AG04449 (cell line): Measurements from ENCODE around the gene GRID1.

Experiments
- CTCF ChIA-PET: fragments of 350-600 bp; formaldehyde crosslinking; extraction: SDS; loops from one replicate; lab custom pipeline; 2021; ENCODE audit warnings: antibody characterized with exemption; lab: Yijun Ruan, JAX
- POLR2A ChIA-PET: fragments of 400-600, 350-600 bp; formaldehyde crosslinking; extraction: SDS; loops from one replicate; lab custom pipeline; 2020; ENCODE audit warnings: antibody characterized with exemption, inconsistent platforms; lab: Yijun Ruan, JAX
- DNase-seq: peaks from one replicate; pipeline ENCODE4 v3.0.0-alpha.2; 2010; ENCODE audit warnings: low read depth, low spot score
- H3K4me3 ChIP-seq: 2 replicates; pipeline ENCODE4 v1.5.1; 2011; ENCODE audit warnings: low read depth, mild to moderate bottlenecking, control low read depth, low read length
- TF ChIP-seq, protein P1 (sequence below): IDR thresholded peaks from one replicate; pipeline ENCODE4 v1.5.1; 2011; ENCODE audit warnings: mild to moderate bottlenecking, moderate library complexity, low read length, control low read depth, inconsistent platforms; ENCODE audit not compliant: insufficient read depth; ENCODE audit errors: missing control alignments

Gene GRID1

DNA sequence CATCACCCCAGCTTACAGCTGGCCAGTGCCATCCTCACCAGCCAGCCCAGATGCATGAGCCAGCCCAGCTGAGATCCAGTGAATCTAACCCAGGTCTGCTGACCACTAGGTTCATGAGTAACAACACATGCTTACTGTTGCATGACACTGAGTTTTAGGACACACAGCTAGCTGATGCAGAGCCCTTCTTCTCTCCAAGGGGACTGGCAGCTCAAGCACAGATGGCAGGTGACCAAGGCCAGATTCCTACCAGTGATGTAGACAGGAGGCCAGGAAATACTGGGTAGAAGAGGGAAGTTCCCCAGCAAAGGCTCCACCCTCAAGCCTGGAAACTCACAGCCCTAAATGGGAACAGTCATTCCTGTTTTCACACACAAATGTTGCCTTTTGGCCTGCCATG, 236.6 kb downstream of the GRID1 start:
- CTCF ChIA-PET: no interaction called here

DNA sequence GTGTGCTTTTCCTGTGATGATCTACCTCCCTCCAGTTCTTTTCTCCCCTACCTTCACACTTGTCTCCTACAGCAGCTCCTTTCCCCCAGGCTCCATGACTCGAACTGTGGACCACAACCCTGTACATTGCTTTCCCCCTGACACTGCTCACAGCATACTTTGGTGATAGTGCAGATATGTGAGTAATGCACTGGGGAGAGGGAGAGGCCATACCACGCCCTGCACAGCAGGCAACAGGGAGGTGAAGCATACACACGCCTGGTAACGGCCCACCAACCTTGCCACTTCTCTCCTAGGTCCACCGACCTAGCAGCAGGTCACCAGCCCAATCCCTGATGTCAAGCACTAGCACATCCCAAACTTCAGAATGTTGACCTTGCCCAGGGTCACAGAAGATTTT, 238.2 kb downstream of the GRID1 start:
- POLR2A ChIA-PET: no interaction called here
- TF ChIP-seq, protein P1, sequence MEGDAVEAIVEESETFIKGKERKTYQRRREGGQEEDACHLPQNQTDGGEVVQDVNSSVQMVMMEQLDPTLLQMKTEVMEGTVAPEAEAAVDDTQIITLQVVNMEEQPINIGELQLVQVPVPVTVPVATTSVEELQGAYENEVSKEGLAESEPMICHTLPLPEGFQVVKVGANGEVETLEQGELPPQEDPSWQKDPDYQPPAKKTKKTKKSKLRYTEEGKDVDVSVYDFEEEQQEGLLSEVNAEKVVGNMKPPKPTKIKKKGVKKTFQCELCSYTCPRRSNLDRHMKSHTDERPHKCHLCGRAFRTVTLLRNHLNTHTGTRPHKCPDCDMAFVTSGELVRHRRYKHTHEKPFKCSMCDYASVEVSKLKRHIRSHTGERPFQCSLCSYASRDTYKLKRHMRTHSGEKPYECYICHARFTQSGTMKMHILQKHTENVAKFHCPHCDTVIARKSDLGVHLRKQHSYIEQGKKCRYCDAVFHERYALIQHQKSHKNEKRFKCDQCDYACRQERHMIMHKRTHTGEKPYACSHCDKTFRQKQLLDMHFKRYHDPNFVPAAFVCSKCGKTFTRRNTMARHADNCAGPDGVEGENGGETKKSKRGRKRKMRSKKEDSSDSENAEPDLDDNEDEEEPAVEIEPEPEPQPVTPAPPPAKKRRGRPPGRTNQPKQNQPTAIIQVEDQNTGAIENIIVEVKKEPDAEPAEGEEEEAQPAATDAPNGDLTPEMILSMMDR: no peak
- no peak overlapping the region for H3K4me3 ChIP-seq
- CTCF ChIA-PET: no interaction called here
- DNase-seq: no peak

More for the DNA sequence above, 236.6 kb downstream of the GRID1 start:
- TF ChIP-seq, protein P1: no peak
- DNase-seq: no peak
- POLR2A ChIA-PET: no interaction called here
- H3K4me3 ChIP-seq: no peak overlapping the region

DNA sequence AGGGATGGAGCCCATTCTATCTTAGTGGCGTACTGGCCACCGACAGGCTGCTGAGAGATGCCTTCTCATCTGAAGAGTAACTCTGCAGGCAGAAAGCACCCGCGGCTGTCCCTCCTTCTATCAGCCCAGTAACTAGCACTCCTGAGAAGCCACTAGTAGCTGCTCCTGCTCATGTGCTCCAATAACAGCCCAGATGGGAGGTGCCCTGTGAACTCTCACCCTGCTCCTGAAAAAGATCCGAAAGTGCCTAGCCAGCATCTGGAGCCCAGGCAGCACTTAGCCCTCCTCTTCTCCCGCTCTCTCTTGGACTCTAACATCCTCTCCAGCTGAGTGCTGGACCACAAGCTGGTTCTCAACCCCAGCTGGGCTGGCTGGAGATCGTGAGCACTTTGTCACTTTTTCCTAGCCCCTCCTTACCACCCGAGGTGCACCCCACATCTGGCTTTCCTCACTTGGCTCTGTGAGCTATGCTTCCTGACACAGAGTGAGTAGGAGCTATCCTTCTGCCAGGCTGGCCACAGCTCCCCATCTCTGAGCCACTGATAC, 239.2 kb downstream of the GRID1 start:
- ChIA-PET POLR2A (no interaction called here), CTCF (no interaction called here)
- no peak overlapping the region for H3K4me3 ChIP-seq

DNA sequence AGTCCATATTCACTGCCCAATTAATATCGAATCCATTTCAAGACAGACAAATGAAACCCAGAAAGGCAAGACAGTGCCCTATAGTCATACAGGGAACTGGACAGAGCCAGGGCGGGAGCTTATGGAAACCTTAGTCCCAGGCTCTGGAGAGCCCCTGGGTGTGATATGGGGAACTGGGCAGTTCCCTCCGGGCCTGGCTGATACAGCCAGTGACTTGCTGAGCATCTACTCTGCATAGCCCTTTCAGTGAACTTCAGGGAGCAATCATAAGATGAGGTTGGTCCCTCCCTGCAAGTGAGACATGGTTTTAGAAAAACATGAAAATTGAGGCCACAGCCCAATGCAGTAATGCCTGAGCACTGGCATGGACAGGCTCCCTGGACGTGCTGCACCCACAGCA, 241.9 kb downstream of the GRID1 start:
- no peak overlapping the region for H3K4me3 ChIP-seq
- TF ChIP-seq, protein P1: no peak
- no peak for DNase-seq
- ChIA-PET CTCF (no interaction called here), POLR2A (no interaction called here)

More for the DNA sequence above, 239.2 kb downstream of the GRID1 start:
- TF ChIP-seq, protein P1: no peak
- no peak for DNase-seq

DNA sequence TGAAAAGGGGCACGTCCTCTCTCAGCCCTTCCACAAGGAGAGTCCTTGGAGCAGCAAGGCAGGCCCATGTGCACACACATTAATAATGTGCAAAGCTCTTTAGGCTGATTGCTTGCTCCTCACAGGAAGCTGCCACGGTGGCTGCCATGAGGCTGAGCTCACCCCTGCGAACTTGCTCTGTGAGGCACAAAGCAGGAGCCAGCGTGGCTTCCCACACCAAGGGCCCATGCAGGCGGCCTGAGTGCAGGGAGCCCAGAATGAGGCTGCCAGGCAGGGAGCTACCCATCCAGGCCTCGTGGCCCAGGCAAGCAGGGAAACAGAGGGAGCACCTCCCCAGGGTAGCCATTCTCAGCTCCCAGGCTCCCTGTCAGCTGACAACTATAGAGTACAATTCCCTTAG, 242.9 kb downstream of the GRID1 start:
- TF ChIP-seq, protein P1: no peak
- H3K4me3 ChIP-seq: no peak overlapping the region
- ChIA-PET CTCF (no interaction called here), POLR2A (no interaction called here)
- no peak for DNase-seq

DNA sequence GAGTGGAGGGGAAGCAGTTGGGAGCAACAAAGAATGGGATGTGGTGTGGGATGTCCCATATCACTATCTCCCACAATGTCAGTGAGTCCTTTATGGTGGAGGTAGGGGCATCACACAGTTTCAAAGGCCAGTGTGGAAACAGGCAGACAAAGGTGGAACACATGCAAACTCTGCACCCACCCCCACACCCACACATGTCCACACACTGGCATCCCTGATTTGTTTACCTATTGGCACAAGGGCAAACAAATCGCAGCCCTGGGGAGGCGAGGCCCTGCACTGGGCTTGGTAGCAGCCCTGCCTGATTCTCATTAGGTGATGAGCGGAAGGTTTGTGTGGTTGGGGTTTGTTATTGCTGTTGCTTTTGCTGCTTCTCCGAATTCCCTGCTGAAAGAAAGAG, 243.3 kb downstream of the GRID1 start:
- POLR2A ChIA-PET: no interaction called here
- H3K4me3 ChIP-seq: no peak overlapping the region
- TF ChIP-seq, protein P1: no peak
- CTCF ChIA-PET: no interaction called here
- no peak for DNase-seq
